LHCN-M2 (cell line): Measurements from ENCODE around the gene SERTM2. TPM values are rescaled to one million over a fixed set of nuclear protein-coding genes. Genes with fewer than 3 reads are reported as not detected.
"Not testable (repeated sequence)": the region's sequence is repeated elsewhere in the genome, so short reads cannot be mapped to it uniquely, and the experiment has no call there.

Source experiments
- DNase-seq: peaks from one replicate; pipeline ENCODE4 v3.0.0-alpha.2; 2012; ENCODE audit warnings: low read depth
- polyA plus RNA-seq: library from polyadenylated mRNA; unstranded; fragments of >200 nt; gene quantifications from one replicate; pipeline ENCODE4 v1.2.1, GENCODE V29; 2012; ENCODE audit warnings: missing spikeins
- total RNA-seq: library from RNA; depleted of rRNA; stranded (reverse); fragments of >200 nt; gene quantifications from 2 replicates; pipeline ENCODE4 v1.2.3, GENCODE V29; 2014; rRNA removed

Gene SERTM2
- total RNA-seq = not detected in 2 replicates
- not detected for polyA plus RNA-seq

- DNase-seq = no peak
These were observed at the start of gene SERTM2 for GRCh38 chrX:111511477-111511876. TSS of gene SERTM2 (plus strand) at chrX:111511645. CDS start at chrX:111518858, 7,213 bp downstream.

GRCh38 chrX:111465669-111466068, 45.8 kb upstream of the SERTM2 start:
- DNase-seq = no peak

- no peak for DNase-seq
These were observed 43.5 kb upstream of the SERTM2 start for GRCh38 chrX:111467896-111468295.

GRCh38 chrX:111470681-111471403, 40.6 kb upstream of the SERTM2 start:
- DNase-seq = no peak

GRCh38 chrX:111481896-111482295, 29.5 kb upstream of the SERTM2 start:
- no peak for DNase-seq

- DNase-seq = no peak
These were observed 28.3 kb upstream of the SERTM2 start for GRCh38 chrX:111483135-111483534.

- DNase-seq = no peak
These were observed 27.6 kb upstream of the SERTM2 start for GRCh38 chrX:111483881-111484280.

GRCh38 chrX:111490688-111491087, 20.8 kb upstream of the SERTM2 start:
- no peak for DNase-seq

GRCh38 chrX:111492085-111492484, 19.4 kb upstream of the SERTM2 start:
- DNase-seq = no peak

- DNase-seq = no peak
These were observed 12.8 kb upstream of the SERTM2 start for GRCh38 chrX:111498538-111499103.

- no peak for DNase-seq
These were observed 7.9 kb upstream of the SERTM2 start for GRCh38 chrX:111503485-111503993.

GRCh38 chrX:111504941-111505340, 6.5 kb upstream of the SERTM2 start:
- DNase-seq = no peak

- no peak for DNase-seq
These were observed 5.7 kb upstream of the SERTM2 start for GRCh38 chrX:111505783-111506182.

- DNase-seq = no peak
These were observed 4.6 kb upstream of the SERTM2 start for GRCh38 chrX:111506826-111507225.

- no peak for DNase-seq
These were observed 3.5 kb upstream of the SERTM2 start for GRCh38 chrX:111507933-111508332.

- DNase-seq = no peak
These were observed 3.9 kb downstream of the SERTM2 start for GRCh38 chrX:111515298-111515697.

GRCh38 chrX:111518667-111519066, 7.2 kb downstream of the SERTM2 start:
- DNase-seq = no peak

GRCh38 chrX:111519215-111519614, 7.8 kb downstream of the SERTM2 start:
- no peak for DNase-seq

GRCh38 chrX:111520506-111520905, 9.1 kb downstream of the SERTM2 start:
- no peak for DNase-seq

GRCh38 chrX:111521169-111521568, 9.7 kb downstream of the SERTM2 start:
- DNase-seq = no peak

- no peak for DNase-seq
These were observed 31.8 kb downstream of the SERTM2 start for GRCh38 chrX:111543212-111543741.

- DNase-seq = not testable (repeated sequence)
These were observed 37.8 kb downstream of the SERTM2 start for GRCh38 chrX:111549235-111549634.

- no peak for DNase-seq
These were observed 44.0 kb downstream of the SERTM2 start for GRCh38 chrX:111555406-111555958.
